ENCODE data around the gene MRPL10.

The MRPL10 gene

GRCh38 chr17:47839071-47839470 is 7.7 kb upstream of the MRPL10 start:
- no peak for DNase-seq

GRCh38 chr17:47838636-47839035 is 7.3 kb upstream of the MRPL10 start:
- DNase-seq = no peak

- no peak for DNase-seq
These were observed 6.2 kb upstream of the MRPL10 start for GRCh38 chr17:47837401-47838039.

- DNase-seq = no peak
These were observed 5.3 kb upstream of the MRPL10 start for GRCh38 chr17:47836601-47837000.

GRCh38 chr17:47834756-47835155 is 3.4 kb upstream of the MRPL10 start:
- DNase-seq = no peak

GRCh38 chr17:47831934-47832327 is 590 bp upstream of the MRPL10 start:
- peak in 1 of 2 donors; percentile 13 for DNase-seq

- no peak for DNase-seq
These were observed 842 bp downstream of the MRPL10 start for GRCh38 chr17:47830396-47831002.

- DNase-seq = peak; percentile 80 to 92
These were observed 1.5 kb downstream of the MRPL10 start for GRCh38 chr17:47829870-47830269.

- DNase-seq = no peak
These were observed 7.8 kb downstream of the MRPL10 start for GRCh38 chr17:47823519-47823918.

GRCh38 chr17:47822785-47823184 is 8.6 kb downstream of the MRPL10 start:
- DNase-seq = no peak

GRCh38 chr17:47821424-47822391 is 9.6 kb downstream of the MRPL10 start, which contains the start of gene OSBPL7:
OSBPL7 (minus strand) TSS chr17:47821794; CDS start chr17:47820278, 1,516 bp downstream.
- peak; percentile 81 to 87 for DNase-seq

GRCh38 chr17:47821031-47821423 is 10.3 kb downstream of the MRPL10 start:
- no peak for DNase-seq

GRCh38 chr17:47820033-47820789 is 11.1 kb downstream of the MRPL10 start:
- no peak for DNase-seq

GRCh38 chr17:47819475-47819874 is 11.9 kb downstream of the MRPL10 start:
- no peak for DNase-seq

- no peak for DNase-seq
These were observed 13.2 kb downstream of the MRPL10 start for GRCh38 chr17:47818002-47818695.

GRCh38 chr17:47816947-47817346 is 14.4 kb downstream of the MRPL10 start:
- no peak for DNase-seq

- no peak for DNase-seq
These were observed 15.1 kb downstream of the MRPL10 start for GRCh38 chr17:47816111-47816735.

- DNase-seq = no peak
These were observed 16.0 kb downstream of the MRPL10 start for GRCh38 chr17:47815106-47815918.

GRCh38 chr17:47813512-47814031 is 17.8 kb downstream of the MRPL10 start:
- DNase-seq = no peak

- DNase-seq = no peak
These were observed 18.3 kb downstream of the MRPL10 start for GRCh38 chr17:47813077-47813476.

Measured in CD4-positive, alpha-beta T cell treated with Interferon alpha-2 for 1 hour (primary cell).